Esophagus squamous epithelium (tissue), 5 donors: ENCODE data around the gene ZC3H12D. TPM values are rescaled to one million over a fixed set of nuclear protein-coding genes. Genes with fewer than 3 reads are reported as not detected.

Experiments used
- DNase-seq: peaks from one replicate; lab custom pipeline; 2025; lab: John Stamatoyannopoulos, UW
- H3K27ac ChIP-seq, 4 donors: fragments of 200-600 bp; sonication (generic); one replicate each; pipeline ENCODE4 v1.5.1; 2016 to 2019; ENCODE audit warnings: mild to moderate bottlenecking in 1 of 4
- H3K27me3 ChIP-seq, 4 donors: fragments of 200-600 bp; sonication (generic); 1 replicate in 3 of 4; 2 replicates in 1 of 4; pipeline versions ENCODE4 v1.5.1 to v1.6.0; 2017 to 2021; ENCODE audit warnings: antibody characterized with exemption in 1 of 4
- H3K36me3 ChIP-seq, 3 donors: fragments of 200-600 bp; sonication (generic); one replicate each; pipeline ENCODE4 v1.5.1; 2016 to 2019
- H3K4me1 ChIP-seq, 3 donors: fragments of 200-600 bp; sonication (generic); one replicate each; pipeline ENCODE4 v1.5.1; 2017 to 2019
- H3K4me3 ChIP-seq, 4 donors: fragments of 200-600 bp; sonication (generic); 1 replicate in 3 of 4; 2 replicates in 1 of 4; pipeline ENCODE4 v1.5.1; 2016 to 2019; ENCODE audit warnings: mild to moderate bottlenecking in 2 of 4, moderate library complexity in 1 of 4
- H3K9me3 ChIP-seq, 3 donors: fragments of 200-600 bp; sonication (generic); one replicate each; pipeline ENCODE4 v1.5.1; 2016 to 2019
- CTCF ChIP-seq, 6 experiments: fragments of 450-650 bp in 4 of 6; fragments of 200-600 bp in 2 of 6; sonication (generic) in 2 of 6; IDR thresholded peaks; one replicate each; pipeline ENCODE4 v1.5.1; 2016 to 2019; ENCODE audit warnings: antibody characterized with exemption in 6 of 6, mild to moderate bottlenecking in 4 of 6, moderate library complexity in 4 of 6
- POLR2A ChIP-seq, 4 donors: fragments of 450-650 bp; IDR thresholded peaks; one replicate each; pipeline ENCODE4 v1.6.1; 2017; ENCODE audit warnings: antibody characterized with exemption in 4 of 4, mild to moderate bottlenecking in 4 of 4, moderate library complexity in 3 of 4
- WGBS, 2 donors: methylation state at CpG; one replicate each; pipeline ENCODE4 v1.1.5; 2018; 5-methylcytosine and 5-hydroxymethylcytosine counted together
- intact Hi-C: fragments of 100-400 bp; cut with DNase I; formaldehyde crosslinking; loops from one replicate; pipeline ENCODE4 v1.15.0; 2022
- total RNA-seq, 4 donors: library from RNA; depleted of rRNA; stranded (reverse); fragments of >200 nt; gene quantifications; one replicate each; pipeline ENCODE4 v1.1.0, GENCODE V29; 2016
- donor health status: DM: yes; HTN: yes; CAD: no.

The ZC3H12D gene
- total RNA-seq, 4 donors from 2014 or later = 0.04 to 4.3 (median 0.87) TPM

GRCh38 chr6:149433405-149433804 is 51.4 kb downstream of the ZC3H12D start:
- intact Hi-C loops = loop anchor here (5.0 to 10.0 kb wide), 2 partner anchors 81 to 351 kb away; no protein-coding TSS in a partner anchor
- H3K4me3 ChIP-seq = no peak overlapping the region
- TF ChIP-seq CTCF (IDR thresholded peaks at IDR 0.05) = no peak
- TF ChIP-seq POLR2A (IDR thresholded peaks at IDR 0.05) = no peak
- H3K36me3 ChIP-seq = no peaks in the 10 kb centered on the region
- H3K4me1 ChIP-seq = peaks cover 0 to 7% (median 0%) of the 10 kb centered on the region in 3 donors
- H3K27ac ChIP-seq = peak overlapping the region in 1 of 4 donors; percentile 29
- 60 to 86% methylated on average over 2 of the region's 2 CpGs for WGBS, 2 donors
- DNase-seq = no peak
- H3K9me3 ChIP-seq = no peaks in the 10 kb centered on the region
- H3K27me3 ChIP-seq = peaks cover 0 to 27% (median 0%) of the 10 kb centered on the region in 4 donors

- peak; percentile 16 for DNase-seq
- Histone ChIP-seq H3K9me3 (no peaks in the 10 kb centered on the region), H3K4me3 (peak overlapping the region in 1 of 4 donors; percentile 18), H3K27ac (peak overlapping the region in 2 of 4 donors; percentile 5 to 29), H3K27me3 (peaks cover 0 to 36% (median 0%) of the 10 kb centered on the region in 4 donors), H3K4me1 (peaks cover 0 to 7% (median 0%) of the 10 kb centered on the region in 3 donors), H3K36me3 (no peaks in the 10 kb centered on the region)
- intact Hi-C loops = loop anchor here (5.0 to 10.0 kb wide), 2 partner anchors 83 to 350 kb away; no protein-coding TSS in a partner anchor
- TF ChIP-seq POLR2A (IDR thresholded peaks at IDR 0.05) (no peak), CTCF (IDR thresholded peaks at IDR 0.05) (peak; percentile 92 to 96 (median 93))
- 29 to 33% methylated on average over 17 to 18 of the region's 19 CpGs for WGBS, 2 donors
These were observed 52.7 kb downstream of the ZC3H12D start for GRCh38 chr6:149431905-149432775.

DNA sequence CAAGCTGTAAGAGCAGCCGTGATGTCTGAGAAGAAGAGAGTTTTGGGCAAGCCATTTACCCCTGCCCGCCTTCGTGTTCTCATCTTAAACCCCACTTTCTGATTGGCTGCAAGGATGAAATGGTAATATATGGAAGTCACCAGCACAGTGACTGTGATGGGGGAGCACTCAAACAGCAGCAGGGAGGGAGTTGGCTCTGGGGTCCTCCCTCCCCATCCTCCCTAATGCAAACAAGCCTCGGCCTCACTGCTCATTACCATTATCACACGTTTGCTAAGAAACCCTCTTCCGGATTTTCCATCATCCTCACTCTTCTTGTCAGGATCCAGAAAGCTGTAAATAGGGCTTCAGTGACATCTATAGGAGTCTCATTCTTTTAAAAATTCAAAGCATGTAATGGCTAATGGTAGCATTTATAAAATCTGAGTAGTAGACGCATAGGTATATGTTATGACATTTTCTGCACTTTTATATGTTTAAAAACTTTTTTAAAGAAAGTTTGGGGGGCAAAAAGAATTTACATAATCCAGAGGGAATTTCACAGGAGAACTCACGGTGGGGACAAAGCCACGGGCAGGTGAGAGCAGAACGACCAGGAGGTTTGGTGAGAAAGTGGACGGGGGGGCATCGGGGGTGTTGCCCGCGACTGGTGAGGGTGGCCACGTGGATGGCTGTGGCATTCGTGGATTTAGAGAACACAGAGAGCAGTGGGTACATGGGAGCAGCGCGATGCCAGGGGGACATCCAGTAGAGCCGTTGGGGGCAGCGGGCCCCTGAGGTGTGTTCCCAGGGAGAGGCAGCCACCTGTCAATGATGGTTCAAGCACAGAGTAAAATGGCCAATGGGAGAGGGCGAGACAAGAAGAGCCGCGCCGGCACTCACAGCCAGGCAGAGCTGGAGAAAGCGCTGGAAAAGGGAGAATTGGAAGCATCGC is 55.1 kb downstream of the ZC3H12D start:
- no peak overlapping the region for H3K4me3 ChIP-seq
- TF ChIP-seq POLR2A (IDR thresholded peaks at IDR 0.05) = no peak
- peaks cover 0 to 7% (median 0%) of the 10 kb centered on the region in 3 donors for H3K4me1 ChIP-seq
- intact Hi-C loops = loop anchor here (5.0 to 10.0 kb wide), 3 partner anchors 85 to 402 kb away; no protein-coding TSS in a partner anchor
- H3K36me3 ChIP-seq = no peaks in the 10 kb centered on the region
- DNase-seq = no peak
- H3K27me3 ChIP-seq = peaks cover 0 to 23% (median 0%) of the 10 kb centered on the region in 4 donors
- no peak overlapping the region for H3K27ac ChIP-seq
- WGBS, 2 donors = 87% methylated on average over 25 to 26 of the region's 26 CpGs
- no peaks in the 10 kb centered on the region for H3K9me3 ChIP-seq

DNA sequence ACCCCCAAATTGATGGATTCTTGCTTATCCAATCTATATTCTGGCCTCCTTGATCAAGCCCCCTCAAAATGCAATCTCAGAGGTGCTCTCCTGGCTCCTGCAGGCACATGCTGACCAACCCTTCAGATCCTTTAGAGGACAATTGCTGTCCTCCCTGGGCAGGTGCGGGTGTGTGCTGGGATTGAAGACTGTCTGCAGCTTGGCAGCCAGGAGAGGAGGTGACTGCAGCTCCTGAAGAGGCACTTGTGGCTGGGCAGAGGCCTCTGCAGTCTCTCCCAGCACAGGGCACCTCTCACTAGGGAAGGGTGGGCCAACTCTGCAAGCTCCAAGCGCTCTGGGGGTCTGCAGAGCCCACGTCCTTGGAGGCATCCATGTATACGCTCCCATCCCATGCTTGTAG is 56.2 kb downstream of the ZC3H12D start:
- 100% methylated on average over 1 to 2 of the region's 4 CpGs for WGBS, 2 donors
- Histone ChIP-seq H3K36me3 (no peaks in the 10 kb centered on the region), H3K27ac (no peak overlapping the region), H3K9me3 (no peaks in the 10 kb centered on the region), H3K4me3 (no peak overlapping the region), H3K4me1 (peaks cover 0 to 13% (median 3%) of the 10 kb centered on the region in 3 donors), H3K27me3 (peaks cover 0 to 23% (median 0%) of the 10 kb centered on the region in 4 donors)
- TF ChIP-seq POLR2A (IDR thresholded peaks at IDR 0.05) (no peak), CTCF (IDR thresholded peaks at IDR 0.05) (no peak)
- DNase-seq = no peak
- intact Hi-C loops = loop anchor here (5.0 kb wide), 1 partner anchor 401 kb away; no protein-coding TSS in a partner anchor

GRCh38 chr6:149425754-149426153 is 59.1 kb downstream of the ZC3H12D start:
- TF ChIP-seq POLR2A (IDR thresholded peaks at IDR 0.05) (no peak), CTCF (IDR thresholded peaks at IDR 0.05) (no peak)
- H3K27ac ChIP-seq = no peak overlapping the region
- DNase-seq = no peak

More at GRCh38 chr6:149425754-149426153, 59.1 kb downstream of the ZC3H12D start:
- Histone ChIP-seq H3K27me3 (peaks cover 0 to 29% (median 0%) of the 10 kb centered on the region in 4 donors), H3K9me3 (no peaks in the 10 kb centered on the region), H3K36me3 (no peaks in the 10 kb centered on the region), H3K4me3 (no peak overlapping the region), H3K4me1 (peaks cover 0 to 6% (median 3%) of the 10 kb centered on the region in 3 donors)
- intact Hi-C loops = loop anchor here (5.0 kb wide), 1 partner anchor 398 kb away; no protein-coding TSS in a partner anchor
- WGBS, 2 donors = 60 to 91% methylated on average over 1 to 2 of the region's 5 CpGs
